Mesenchymal stem cell (in vitro differentiated cells and primary cell): ENCODE results near the gene TUBGCP6.

Experiments used
- DNase-seq: peaks from one replicate; pipeline ENCODE4 v3.0.0-alpha.2; 2013
- H2AFZ ChIP-seq: one replicate; pipeline ENCODE4 v1.6.1; 2013; ENCODE audit warnings: low read depth, mild to moderate bottlenecking, control low read depth, inconsistent platforms, low read length, moderate library complexity
- H2AK5ac ChIP-seq: 2 replicates; pipeline ENCODE4 v1.6.1; 2013; ENCODE audit warnings: low read length, moderate library complexity, mild to moderate bottlenecking, inconsistent platforms; ENCODE audit not compliant: severe bottlenecking
- H2BK120ac ChIP-seq: one replicate; pipeline ENCODE4 v1.6.1; 2013; ENCODE audit warnings: low read depth, mild to moderate bottlenecking, inconsistent platforms, low read length, moderate library complexity
- H2BK12ac ChIP-seq, 2 experiments: one replicate each; pipeline ENCODE4 v1.6.1; 2013; ENCODE audit warnings: inconsistent platforms in 2 of 2, low read length in 2 of 2, mild to moderate bottlenecking in 2 of 2, moderate library complexity in 2 of 2, control low read depth in 1 of 2
- H2BK15ac ChIP-seq: one replicate; pipeline ENCODE4 v1.6.1; 2013; ENCODE audit warnings: mild to moderate bottlenecking, low read depth, inconsistent platforms; ENCODE audit not compliant: poor library complexity, severe bottlenecking
- H2BK5ac ChIP-seq: 2 replicates; pipeline ENCODE4 v1.6.1; 2013; ENCODE audit warnings: low read depth, mild to moderate bottlenecking, low read length, control low read depth, inconsistent platforms; ENCODE audit not compliant: poor library complexity, severe bottlenecking
- H3K14ac ChIP-seq, 2 experiments: one replicate each; pipeline ENCODE4 v1.6.1; 2013; ENCODE audit warnings: inconsistent platforms in 2 of 2, low read length in 2 of 2, control low read depth in 1 of 2, mild to moderate bottlenecking in 1 of 2, moderate library complexity in 1 of 2
- H3K18ac ChIP-seq, 2 experiments: one replicate each; pipeline ENCODE4 v1.6.1; 2013; ENCODE audit warnings: inconsistent platforms in 2 of 2, low read length in 2 of 2, control low read depth in 1 of 2, low read depth in 1 of 2, mild to moderate bottlenecking in 1 of 2
- H3K23ac ChIP-seq, 2 experiments: one replicate each; pipeline ENCODE4 v1.6.1; 2013; ENCODE audit warnings: inconsistent platforms in 2 of 2, low read length in 2 of 2, mild to moderate bottlenecking in 2 of 2, moderate library complexity in 2 of 2, control low read depth in 1 of 2
- H3K27ac ChIP-seq: 2 replicates; pipeline ENCODE4 v1.5.1; 2013; ENCODE audit warnings: mild to moderate bottlenecking, moderate library complexity, low read length, control low read depth, inconsistent platforms; ENCODE audit not compliant: poor library complexity, severe bottlenecking
- H3K27me3 ChIP-seq, 2 experiments: 2 replicates each; pipeline versions ENCODE4 v1.6.1 to v1.7.0; 2013; ENCODE audit warnings: low read length in 2 of 2, mild to moderate bottlenecking in 2 of 2, moderate library complexity in 2 of 2, control low read depth in 1 of 2, inconsistent platforms in 1 of 2; ENCODE audit not compliant: control insufficient read depth in 1 of 2, insufficient read depth in 1 of 2
- H3K36me3 ChIP-seq, 2 experiments: 2 replicates each; pipeline versions ENCODE4 v1.6.1 to v1.7.0; 2013; ENCODE audit warnings: low read length in 2 of 2, control low read depth in 1 of 2, inconsistent platforms in 1 of 2, low read depth in 1 of 2, mild to moderate bottlenecking in 1 of 2; ENCODE audit not compliant: insufficient read depth in 2 of 2, control insufficient read depth in 1 of 2
- H3K4ac ChIP-seq, 2 experiments: one replicate each; pipeline ENCODE4 v1.6.1; 2013; ENCODE audit warnings: inconsistent platforms in 2 of 2, low read length in 2 of 2, mild to moderate bottlenecking in 2 of 2, moderate library complexity in 2 of 2, control low read depth in 1 of 2, low read depth in 1 of 2
- H3K4me1 ChIP-seq: 2 replicates; pipeline ENCODE4 v1.6.1; 2013; ENCODE audit warnings: low read depth, low read length, control low read depth; ENCODE audit not compliant: control insufficient read depth, insufficient read depth
- H3K4me2 ChIP-seq: 2 replicates; pipeline ENCODE4 v1.6.1; 2013; ENCODE audit warnings: low read length, mild to moderate bottlenecking, inconsistent platforms; ENCODE audit not compliant: poor library complexity, severe bottlenecking
- H3K4me3 ChIP-seq, 2 experiments: 2 replicates each; pipeline versions ENCODE4 v1.5.1 to v1.7.0; 2013; ENCODE audit warnings: low read length in 2 of 2, mild to moderate bottlenecking in 2 of 2, control low read depth in 1 of 2, low read depth in 1 of 2; ENCODE audit not compliant: insufficient read depth in 1 of 2
- H3K79me1 ChIP-seq: replicated peaks from 2 replicates; pipeline ENCODE4 v1.6.1; 2013; ENCODE audit warnings: mild to moderate bottlenecking, control low read depth, low read length, inconsistent platforms; ENCODE audit not compliant: poor library complexity, severe bottlenecking
- H3K9ac ChIP-seq: 2 replicates; pipeline ENCODE4 v1.7.0; 2013; ENCODE audit warnings: mild to moderate bottlenecking, low read length, moderate library complexity
- H3K9me3 ChIP-seq: 2 replicates; pipeline ENCODE4 v1.7.0; 2013; ENCODE audit warnings: mild to moderate bottlenecking, low read length; ENCODE audit not compliant: control insufficient read depth
- H4K8ac ChIP-seq: one replicate; pipeline ENCODE4 v1.6.1; 2013; ENCODE audit warnings: inconsistent platforms, mild to moderate bottlenecking, low read length, moderate library complexity
- H4K91ac ChIP-seq: one replicate; pipeline ENCODE4 v1.6.1; 2013; ENCODE audit warnings: mild to moderate bottlenecking, low read length, inconsistent platforms
- WGBS: methylation state at CpG from one replicate; pipeline ENCODE4 v1.1.7; 2013; ENCODE audit warnings: mixed read lengths; 5-methylcytosine and 5-hydroxymethylcytosine counted together

Gene TUBGCP6

GRCh38 chr22:50183141-50183971, 61.5 kb downstream of the TUBGCP6 start:
- Histone ChIP-seq H3K27ac (no peak overlapping the region), H3K36me3 (peaks cover 0 to under 1% of the 10 kb centered on the region in 2 experiments), H2BK12ac (no peak overlapping the region), H3K4me3 (no peak overlapping the region), H2BK15ac (no peak overlapping the region), H2AK5ac (no peak overlapping the region), H4K91ac (peak overlapping the region; percentile 11), H3K14ac (no peak overlapping the region), H3K18ac (no peak overlapping the region), H2AFZ (no peak overlapping the region), H3K9ac (no peak overlapping the region), H2BK120ac (peak overlapping the region; percentile 73), H3K4ac (no peak overlapping the region), H3K27me3 (peaks cover 0 to 21% of the 10 kb centered on the region in 2 experiments), H3K4me2 (no peak overlapping the region), H2BK5ac (no peak overlapping the region), H3K23ac (no peak overlapping the region), H3K9me3 (no peaks in the 10 kb centered on the region), H3K4me1 (peaks cover 25% of the 10 kb centered on the region), H3K79me1 (peaks cover 6% of the 10 kb centered on the region), H4K8ac (peak overlapping the region; percentile 47)
- 94% methylated on average over 19 of the region's 19 CpGs for WGBS
- no peak for DNase-seq

- peaks cover 0 to 24% of the 10 kb centered on the region in 2 experiments for H3K27me3 ChIP-seq
- no peaks in the 10 kb centered on the region for H3K36me3 ChIP-seq
- no peak overlapping the region for H2AFZ ChIP-seq
- no peak overlapping the region for H3K9ac ChIP-seq
- peaks cover 23% of the 10 kb centered on the region for H3K4me1 ChIP-seq
- H2BK5ac ChIP-seq = no peak overlapping the region
- no peak for DNase-seq
- no peak overlapping the region for H2AK5ac ChIP-seq
- no peak overlapping the region for H3K4ac ChIP-seq
- no peak overlapping the region for H2BK12ac ChIP-seq
- H3K9me3 ChIP-seq = peaks cover 2% of the 10 kb centered on the region
- no peak overlapping the region for H3K4me2 ChIP-seq
- no peak overlapping the region for H4K91ac ChIP-seq
- H2BK120ac ChIP-seq = no peak overlapping the region
- WGBS = 90% methylated on average over 31 of the region's 31 CpGs
- H3K27ac ChIP-seq = no peak overlapping the region
- no peak overlapping the region for H4K8ac ChIP-seq
- peaks cover 5% of the 10 kb centered on the region for H3K79me1 ChIP-seq
- no peak overlapping the region for H3K4me3 ChIP-seq
- no peak overlapping the region for H3K18ac ChIP-seq
- no peak overlapping the region for H3K23ac ChIP-seq
- no peak overlapping the region for H3K14ac ChIP-seq
- no peak overlapping the region for H2BK15ac ChIP-seq
Measured at GRCh38 chr22:50182176-50183081, 62.4 kb downstream of the TUBGCP6 start.

DNA sequence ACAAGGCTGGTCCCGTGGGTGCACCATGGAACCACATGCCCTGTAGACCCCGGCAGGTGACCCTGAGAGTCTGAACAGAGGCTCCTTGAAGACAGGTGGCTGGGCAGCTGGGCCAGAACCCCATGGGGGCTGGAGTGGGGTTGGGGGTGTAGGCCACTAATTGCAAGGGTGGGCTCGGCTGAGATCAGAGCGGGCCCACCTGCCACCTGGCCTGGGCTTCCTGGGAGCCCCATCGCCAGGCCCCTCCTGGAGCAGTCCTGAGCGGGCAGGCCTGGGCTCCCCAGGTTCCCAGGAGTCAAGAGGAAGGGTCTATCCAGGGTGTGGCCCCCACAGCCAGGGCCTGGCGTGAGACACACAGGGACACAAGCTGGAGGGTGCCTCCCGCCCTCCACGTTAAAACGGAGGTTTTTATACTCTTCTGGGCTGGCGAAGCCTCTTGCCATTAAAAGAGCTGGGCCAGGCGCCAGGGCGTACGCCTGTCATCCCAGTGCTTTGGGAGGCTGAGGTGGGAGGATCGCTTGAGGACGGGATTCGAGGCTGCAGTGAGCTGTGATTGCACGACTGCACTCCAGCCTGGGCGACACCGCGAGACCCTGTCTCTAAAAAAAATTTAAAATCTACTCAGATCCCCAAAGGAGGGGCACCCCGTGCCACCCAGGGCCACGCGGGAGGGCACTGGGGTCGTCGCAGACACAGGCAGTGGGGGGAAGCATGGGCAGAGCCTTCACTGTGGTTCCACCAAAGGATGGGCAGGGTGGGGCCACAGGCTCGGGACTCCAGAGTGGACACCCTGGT, 63.9 kb downstream of the TUBGCP6 start:
- 93% methylated on average over 27 of the region's 27 CpGs for WGBS
- Histone ChIP-seq H3K9ac (no peak overlapping the region), H3K4me2 (no peak overlapping the region), H2BK5ac (no peak overlapping the region), H3K9me3 (peaks cover 3% of the 10 kb centered on the region), H3K23ac (no peak overlapping the region), H4K91ac (no peak overlapping the region), H3K18ac (no peak overlapping the region), H2AK5ac (no peak overlapping the region), H3K36me3 (no peaks in the 10 kb centered on the region), H2BK12ac (no peak overlapping the region), H2BK120ac (no peak overlapping the region), H3K4me3 (no peak overlapping the region), H3K27ac (no peak overlapping the region), H4K8ac (no peak overlapping the region), H3K4me1 (peaks cover 16% of the 10 kb centered on the region), H2BK15ac (no peak overlapping the region), H3K27me3 (peaks cover 0 to 37% of the 10 kb centered on the region in 2 experiments), H3K79me1 (no peaks in the 10 kb centered on the region), H2AFZ (no peak overlapping the region), H3K14ac (no peak overlapping the region), H3K4ac (no peak overlapping the region)
- no peak for DNase-seq
